D721Med (cell line): Measurements from ENCODE around the gene CTCF.
"Not testable (repeated sequence)": the region's sequence is repeated elsewhere in the genome, so short reads cannot be mapped to it uniquely, and the experiment has no call there.

Experiments
- DNase-seq: peaks from one replicate; pipeline ENCODE4 v3.0.0; 2011; ENCODE audit warnings: low spot score; ENCODE audit not compliant: insufficient read length
- FAIRE-seq: peaks from 2 replicates; lab custom pipeline; 2011; peaks lifted over from hg19 to GRCh38; lab: Jason Lieb, UNC
- CTCF ChIP-seq: IDR thresholded peaks from 2 replicates; pipeline ENCODE4 v1.5.1; 2012; ENCODE audit warnings: mild to moderate bottlenecking, control low read depth; ENCODE audit not compliant: insufficient read depth; ENCODE audit errors: missing control alignments

Gene CTCF

GRCh38 chr16:67562526-67562917 is at the start of gene CTCF:
Gene CTCF (plus strand): TSS chr16:67562526. CDS start chr16:67610833, 48,307 bp downstream.
- DNase-seq, result no peak
- peak; percentile 32 for TF ChIP-seq CTCF
- FAIRE-seq, result no peak

GRCh38 chr16:67513892-67514291 is 48.4 kb upstream of the CTCF start:
- FAIRE-seq, DNase-seq: not testable (repeated sequence)

GRCh38 chr16:67514382-67514828 is 47.9 kb upstream of the CTCF start:
- peak; percentile 75 for TF ChIP-seq CTCF
- DNase-seq (no peak), FAIRE-seq (no peak)

GRCh38 chr16:67516296-67517154 is 45.8 kb upstream of the CTCF start:
- DNase-seq (no peak), FAIRE-seq (no peak)
- no peak for TF ChIP-seq CTCF

GRCh38 chr16:67517155-67517445 is 45.2 kb upstream of the CTCF start:
- FAIRE-seq, result no peak
- TF ChIP-seq CTCF, result no peak
- DNase-seq, result no peak

GRCh38 chr16:67517661-67518423 is 44.5 kb upstream of the CTCF start:
- no peak for TF ChIP-seq CTCF
- DNase-seq, result no peak
- no peak for FAIRE-seq

- FAIRE-seq (no peak), DNase-seq (no peak)
- no peak for TF ChIP-seq CTCF
Measured at GRCh38 chr16:67518676-67519075, 43.6 kb upstream of the CTCF start.
